ENCODE measurements around the gene CDKL5. TPM values are rescaled to one million over a fixed set of nuclear protein-coding genes. Genes with fewer than 3 reads are reported as not detected.

CDKL5 gene
- total and polyA plus RNA-seq, 8 donors = under 0.01 to 21.4 (median 3.5) TPM

DNA sequence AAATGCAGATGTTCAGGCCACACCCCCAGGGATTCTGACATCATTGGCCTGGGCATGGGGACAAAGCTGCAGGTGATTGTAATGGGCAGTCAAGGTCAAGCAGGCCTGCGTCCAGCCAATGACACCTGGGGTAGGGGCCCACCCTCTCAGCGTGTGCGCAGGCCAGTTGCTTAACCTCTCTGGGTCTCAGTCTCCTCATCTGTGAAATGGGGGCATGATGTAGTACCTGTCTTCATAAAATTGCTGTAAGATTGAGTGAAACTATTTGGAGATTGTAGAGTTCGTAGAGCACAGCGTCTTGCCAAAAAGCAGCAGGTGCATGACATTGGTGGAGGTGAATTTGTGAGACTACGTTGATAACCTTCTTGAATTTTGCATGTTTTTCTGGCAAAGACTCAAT lies 225.3 kb downstream of the CDKL5 start:
- DNase-seq = no peak
- Histone ChIP-seq H3K36me3 (no peaks in the 10 kb centered on the region), H3K4me1 (no peaks in the 10 kb centered on the region), H3K27me3 (no peaks in the 10 kb centered on the region), H3K27ac (no peak overlapping the region), H3K9me3 (no peaks in the 10 kb centered on the region), H3K4me3 (no peak overlapping the region)
- TF ChIP-seq POLR2AphosphoS5 (IDR thresholded peaks at IDR 0.05) = no peak
- no peak for TF ChIP-seq EP300 (IDR thresholded peaks at IDR 0.05)
- no peak for TF ChIP-seq POLR2A (IDR thresholded peaks at IDR 0.05)
- TF ChIP-seq, protein P1, sequence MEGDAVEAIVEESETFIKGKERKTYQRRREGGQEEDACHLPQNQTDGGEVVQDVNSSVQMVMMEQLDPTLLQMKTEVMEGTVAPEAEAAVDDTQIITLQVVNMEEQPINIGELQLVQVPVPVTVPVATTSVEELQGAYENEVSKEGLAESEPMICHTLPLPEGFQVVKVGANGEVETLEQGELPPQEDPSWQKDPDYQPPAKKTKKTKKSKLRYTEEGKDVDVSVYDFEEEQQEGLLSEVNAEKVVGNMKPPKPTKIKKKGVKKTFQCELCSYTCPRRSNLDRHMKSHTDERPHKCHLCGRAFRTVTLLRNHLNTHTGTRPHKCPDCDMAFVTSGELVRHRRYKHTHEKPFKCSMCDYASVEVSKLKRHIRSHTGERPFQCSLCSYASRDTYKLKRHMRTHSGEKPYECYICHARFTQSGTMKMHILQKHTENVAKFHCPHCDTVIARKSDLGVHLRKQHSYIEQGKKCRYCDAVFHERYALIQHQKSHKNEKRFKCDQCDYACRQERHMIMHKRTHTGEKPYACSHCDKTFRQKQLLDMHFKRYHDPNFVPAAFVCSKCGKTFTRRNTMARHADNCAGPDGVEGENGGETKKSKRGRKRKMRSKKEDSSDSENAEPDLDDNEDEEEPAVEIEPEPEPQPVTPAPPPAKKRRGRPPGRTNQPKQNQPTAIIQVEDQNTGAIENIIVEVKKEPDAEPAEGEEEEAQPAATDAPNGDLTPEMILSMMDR (IDR thresholded peaks at IDR 0.05) = no peak
- intact Hi-C loops (cut with DNase I; ENCODE audit: low total_unique reads) = no loop called here
- WGBS, 5 donors = 87 to 100% (median 96%) methylated on average over 3 to 6 of the region's 6 CpGs

DNA sequence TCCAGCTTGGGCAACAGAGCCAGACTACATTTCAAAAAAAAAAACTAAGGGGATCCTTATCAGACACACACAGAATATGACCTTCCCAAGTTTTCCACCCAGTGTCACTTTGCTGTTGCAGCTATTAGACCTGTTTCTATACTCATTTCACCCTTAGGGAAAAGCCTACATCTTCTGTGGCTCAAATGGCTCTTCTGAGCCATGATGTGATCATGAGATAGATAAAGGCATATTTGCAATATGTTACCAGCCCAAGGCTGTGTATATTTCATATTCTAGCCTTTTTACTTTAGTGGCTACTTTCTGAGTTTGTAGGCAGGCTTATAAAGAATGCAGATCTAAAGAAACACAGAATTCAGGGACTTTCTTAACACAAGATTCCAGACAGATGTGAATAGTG lies 227.2 kb downstream of the CDKL5 start:
- no peak overlapping the region for H3K4me3 ChIP-seq
- no peaks in the 10 kb centered on the region for H3K4me1 ChIP-seq
- intact Hi-C loops (cut with DNase I; ENCODE audit: low total_unique reads) = no loop called here
- no peak for TF ChIP-seq POLR2AphosphoS5 (IDR thresholded peaks at IDR 0.05)
- TF ChIP-seq EP300 (IDR thresholded peaks at IDR 0.05) = no peak
- no peak for TF ChIP-seq POLR2A (IDR thresholded peaks at IDR 0.05)
- TF ChIP-seq, protein P1 (IDR thresholded peaks at IDR 0.05) = no peak
- no peaks in the 10 kb centered on the region for H3K27me3 ChIP-seq
- no peak overlapping the region for H3K27ac ChIP-seq
- DNase-seq = no peak
- no peaks in the 10 kb centered on the region for H3K9me3 ChIP-seq
- no peaks in the 10 kb centered on the region for H3K36me3 ChIP-seq

DNA sequence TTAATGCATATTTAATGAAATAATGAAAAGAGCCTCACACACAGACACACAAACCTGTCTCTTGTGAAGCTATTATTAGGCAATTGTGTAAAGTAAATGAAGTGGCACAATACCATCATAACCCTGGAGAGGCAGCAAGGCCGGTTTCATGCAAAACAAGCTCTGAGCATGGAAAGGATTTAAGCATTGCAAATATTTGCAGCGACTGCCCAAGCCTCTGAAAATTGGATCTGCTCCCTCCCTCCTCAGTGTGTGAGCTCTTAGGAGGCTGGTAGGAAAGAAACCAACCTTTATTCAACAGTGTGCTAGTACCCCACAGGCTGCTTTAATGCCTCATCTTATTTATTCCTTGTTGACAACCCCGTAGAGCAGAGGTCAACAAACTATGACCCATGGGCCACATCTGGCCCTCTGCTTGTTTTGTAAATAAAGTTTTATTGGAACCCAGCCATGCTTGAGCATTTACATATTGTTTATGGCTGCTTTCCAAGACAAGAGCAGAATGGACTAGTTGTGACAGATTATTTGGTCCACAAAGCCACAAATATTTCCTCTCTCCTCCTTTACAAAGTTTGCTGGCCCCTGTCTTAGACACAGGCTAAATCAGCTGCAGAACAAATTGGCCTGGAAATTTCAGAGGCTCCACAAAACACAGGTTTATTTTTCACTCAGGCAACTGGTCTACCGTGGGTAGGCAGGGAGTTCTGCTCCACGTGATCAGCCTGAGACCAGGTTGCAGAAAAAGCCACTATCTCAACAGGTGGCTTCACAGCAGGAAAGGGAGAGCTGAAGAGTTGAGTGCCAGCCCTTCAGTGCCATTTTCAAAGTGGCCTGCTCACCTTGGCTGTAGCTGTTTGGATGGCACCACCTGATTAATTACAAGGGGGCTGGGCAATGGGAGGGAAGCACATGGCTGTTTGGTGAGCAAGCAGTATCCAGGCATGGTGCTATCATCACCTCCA lies 229.7 kb downstream of the CDKL5 start:
- 17 to 27% (median 26%) methylated on average over 5 of the region's 5 CpGs for WGBS, 5 donors
- intact Hi-C loops (cut with DNase I; ENCODE audit: low total_unique reads) = no loop called here

DNA sequence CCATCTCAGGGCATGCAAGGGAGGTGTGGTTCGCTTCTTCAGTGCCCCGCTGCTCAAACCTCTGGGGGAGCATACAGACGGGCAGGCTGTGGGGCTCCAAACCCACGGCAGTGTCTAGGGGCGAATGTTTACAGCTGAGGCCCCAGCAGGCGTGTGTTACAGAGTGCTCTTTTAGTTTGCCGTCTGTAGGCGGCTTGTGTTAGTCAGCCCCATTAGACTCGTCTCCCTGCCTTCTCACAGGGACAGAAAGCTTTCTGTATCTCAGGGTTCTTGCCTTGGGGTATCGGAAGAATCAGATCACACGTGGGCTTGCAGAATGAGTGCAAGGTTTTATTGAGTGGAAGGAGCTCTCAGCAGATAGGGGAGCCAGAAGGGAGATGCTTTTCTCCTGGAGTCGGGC lies 235.9 kb downstream of the CDKL5 start:
- H3K4me3 ChIP-seq = no peak overlapping the region
- intact Hi-C loops (cut with DNase I; ENCODE audit: low total_unique reads) = no loop called here
- TF ChIP-seq POLR2AphosphoS5 (IDR thresholded peaks at IDR 0.05) (no peak), EP300 (IDR thresholded peaks at IDR 0.05) (no peak), POLR2A (IDR thresholded peaks at IDR 0.05) (no peak)
- TF ChIP-seq, protein P1 (IDR thresholded peaks at IDR 0.05) = no peak
- H3K27ac ChIP-seq = no peak overlapping the region
- H3K27me3 ChIP-seq = no peaks in the 10 kb centered on the region
- H3K9me3 ChIP-seq = no peaks in the 10 kb centered on the region
- no peaks in the 10 kb centered on the region for H3K36me3 ChIP-seq
- DNase-seq = no peak
- H3K4me1 ChIP-seq = no peaks in the 10 kb centered on the region
- 72 to 90% (median 84%) methylated on average over 6 to 12 of the region's 12 CpGs for WGBS, 5 donors

More for the DNA sequence above, 229.7 kb downstream of the CDKL5 start:
- no peaks in the 10 kb centered on the region for H3K36me3 ChIP-seq
- H3K27me3 ChIP-seq = no peaks in the 10 kb centered on the region
- H3K9me3 ChIP-seq = no peaks in the 10 kb centered on the region
- no peak overlapping the region for H3K4me3 ChIP-seq
- H3K4me1 ChIP-seq = no peaks in the 10 kb centered on the region
- TF ChIP-seq POLR2AphosphoS5 (IDR thresholded peaks at IDR 0.05) (no peak), POLR2A (IDR thresholded peaks at IDR 0.05) (no peak), EP300 (IDR thresholded peaks at IDR 0.05) (no peak)
- TF ChIP-seq, protein P1 (IDR thresholded peaks at IDR 0.05) = no peak
- DNase-seq = peak in 1 of 2 donors; percentile 28
- H3K27ac ChIP-seq = peak overlapping the region in 1 of 5 donors; percentile 32
